Ishikawa (cell line): Measurements from ENCODE around the gene HTRA3.

ENCODE experiments used
- CEBPB ChIP-seq: IDR thresholded peaks from 2 replicates; pipeline ENCODE4 v1.6.1; 2012
- CREB1 ChIP-seq: IDR thresholded peaks from 2 replicates; pipeline ENCODE4 v1.6.1; 2012; ENCODE audit warnings: low read depth
- EGR1 ChIP-seq: IDR thresholded peaks from 2 replicates; pipeline ENCODE4 v1.6.1; 2012
- EP300 ChIP-seq: IDR thresholded peaks from 2 replicates; pipeline ENCODE4 v1.6.1; 2012; ENCODE audit warnings: borderline replicate concordance
- FOXM1 ChIP-seq: IDR thresholded peaks from 2 replicates; pipeline ENCODE4 v1.6.1; 2012; ENCODE audit warnings: low read depth, borderline replicate concordance
- NFIC ChIP-seq: IDR thresholded peaks from 2 replicates; pipeline ENCODE4 v1.6.1; 2012
- RAD21 ChIP-seq: IDR thresholded peaks from 2 replicates; pipeline ENCODE4 v1.6.1; 2012; ENCODE audit warnings: low read depth
- REST ChIP-seq: IDR thresholded peaks from 2 replicates; pipeline ENCODE4 v1.6.1; 2012; ENCODE audit warnings: low read depth, mild to moderate bottlenecking
- TAF1 ChIP-seq: IDR thresholded peaks from 2 replicates; pipeline ENCODE4 v1.6.1; 2012; ENCODE audit warnings: low read depth, mild to moderate bottlenecking
- TCF12 ChIP-seq: IDR thresholded peaks from 2 replicates; pipeline ENCODE4 v1.6.1; 2012; ENCODE audit warnings: low read depth
- TEAD4 ChIP-seq: IDR thresholded peaks from 2 replicates; pipeline ENCODE4 v1.6.1; 2012
- USF1 ChIP-seq: IDR thresholded peaks from 2 replicates; pipeline ENCODE4 v1.6.1; 2012
- YY1 ChIP-seq: IDR thresholded peaks from 2 replicates; pipeline ENCODE4 v1.6.1; 2012; ENCODE audit warnings: low read depth
- ZBTB7A ChIP-seq: IDR thresholded peaks from 2 replicates; pipeline ENCODE4 v1.6.1; 2012; ENCODE audit warnings: low read depth
- TF ChIP-seq, protein P1 (sequence below): IDR thresholded peaks from 2 replicates; pipeline ENCODE4 v1.6.1; 2012

HTRA3 gene

DNA sequence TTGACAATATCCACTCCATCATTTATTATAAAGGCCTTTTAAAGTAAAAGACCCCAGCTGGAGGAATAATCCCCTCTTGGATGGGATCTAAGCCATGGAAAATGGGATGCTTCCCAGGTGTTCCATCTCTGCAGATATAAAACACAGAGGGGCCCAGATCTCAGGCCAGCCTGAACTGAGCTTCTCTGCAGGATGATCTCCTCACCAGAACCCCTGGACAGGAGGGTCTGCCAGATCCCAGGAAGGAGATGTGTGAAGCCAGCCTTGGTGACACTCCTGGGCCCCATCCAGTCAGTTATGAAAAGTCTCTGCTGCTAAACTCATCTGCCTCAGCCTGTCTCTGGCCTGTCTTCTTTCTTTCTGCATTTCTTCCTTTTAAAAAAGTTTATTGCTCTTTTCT lies 56.7 kb downstream of the HTRA3 start:
- TF ChIP-seq RAD21, result no peak
- no peak for TF ChIP-seq EGR1
- no peak for TF ChIP-seq ZBTB7A
- no peak for TF ChIP-seq FOXM1
- TF ChIP-seq TAF1, result no peak
- TF ChIP-seq EP300, result no peak

DNA sequence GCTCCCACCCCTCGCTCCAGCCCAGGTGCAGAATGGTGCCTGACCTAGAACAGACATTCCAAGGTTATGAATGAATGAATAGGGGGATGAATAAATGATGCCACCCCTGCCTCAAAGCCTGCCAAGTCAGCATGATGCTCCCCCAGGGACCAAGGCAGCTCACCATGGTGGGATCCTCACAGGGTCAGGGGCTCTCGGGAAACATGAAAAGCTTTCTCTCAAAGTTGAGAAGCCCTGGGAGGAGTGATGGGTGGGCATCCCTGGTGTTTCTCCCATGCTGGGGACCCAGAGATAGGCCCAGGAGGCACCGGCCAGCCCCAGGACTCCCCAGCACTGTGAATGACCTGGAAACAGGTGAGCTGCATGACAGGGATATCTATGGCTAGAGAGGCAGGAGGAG lies 58.9 kb downstream of the HTRA3 start:
- TF ChIP-seq TAF1, result no peak
- no peak for TF ChIP-seq REST
- TF ChIP-seq FOXM1, result no peak
- TF ChIP-seq YY1, result no peak
- TF ChIP-seq NFIC, result no peak
- TF ChIP-seq ZBTB7A, result no peak
- TF ChIP-seq RAD21, result no peak
- no peak for TF ChIP-seq EP300

DNA sequence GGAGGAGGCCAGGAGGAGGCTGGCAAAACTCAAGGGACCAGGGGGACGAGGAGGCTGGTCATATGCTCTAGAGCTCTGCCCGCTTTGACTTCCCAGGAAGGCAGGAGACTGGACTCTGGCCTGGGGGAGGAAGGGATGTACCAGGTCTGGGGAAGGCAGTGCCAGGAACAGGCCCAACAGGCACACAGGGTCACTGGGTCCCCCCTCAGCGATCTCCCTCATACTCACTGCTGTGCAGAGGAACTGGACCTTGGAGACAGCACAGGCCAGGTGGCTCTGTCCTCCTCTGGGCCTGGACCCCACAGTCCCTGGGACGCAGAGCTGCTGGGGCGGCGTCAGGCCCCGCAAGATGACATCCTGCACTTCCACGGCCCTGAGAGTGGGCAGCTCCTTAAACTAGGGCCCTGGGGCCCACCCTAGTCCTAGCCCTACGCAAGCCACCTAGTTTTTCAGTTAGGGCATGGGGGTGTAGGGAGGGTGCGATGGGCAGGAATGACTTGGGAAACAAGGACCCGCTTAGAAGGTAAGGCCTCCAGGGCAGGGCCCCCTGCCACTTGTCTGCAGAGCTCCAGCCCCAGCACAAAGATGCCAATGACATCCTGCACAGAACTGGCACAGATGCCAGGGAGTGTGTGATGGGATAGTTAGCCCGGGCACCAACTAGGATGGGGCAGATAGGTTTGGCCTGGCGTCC lies 59.5 kb downstream of the HTRA3 start:
- no peak for TF ChIP-seq YY1
- TF ChIP-seq EP300, result no peak
- no peak for TF ChIP-seq EGR1
- no peak for TF ChIP-seq ZBTB7A
- TF ChIP-seq CREB1, result no peak
- TF ChIP-seq REST, result no peak
- TF ChIP-seq TCF12, result no peak
- no peak for TF ChIP-seq FOXM1
- TF ChIP-seq, protein P1, sequence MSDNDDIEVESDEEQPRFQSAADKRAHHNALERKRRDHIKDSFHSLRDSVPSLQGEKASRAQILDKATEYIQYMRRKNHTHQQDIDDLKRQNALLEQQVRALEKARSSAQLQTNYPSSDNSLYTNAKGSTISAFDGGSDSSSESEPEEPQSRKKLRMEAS, result no peak
- no peak for TF ChIP-seq USF1
- no peak for TF ChIP-seq TEAD4
- TF ChIP-seq NFIC, result no peak
- TF ChIP-seq CEBPB, result no peak
- TF ChIP-seq TAF1, result no peak
- no peak for TF ChIP-seq RAD21

DNA sequence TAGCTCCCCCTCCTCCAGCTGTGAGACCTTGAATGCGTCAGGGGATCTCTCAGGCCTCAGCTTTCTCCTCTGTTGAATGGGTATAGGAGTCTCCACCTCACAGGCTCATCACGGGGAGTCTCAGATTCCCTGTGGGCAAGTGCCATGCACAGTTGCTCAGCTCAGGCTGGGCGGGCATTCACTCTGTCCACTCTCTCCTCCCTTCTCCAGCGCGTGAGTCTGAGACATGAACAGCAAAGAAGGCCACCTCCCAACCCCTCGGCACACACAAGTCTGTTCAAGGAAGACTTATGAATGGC lies 60.0 kb downstream of the HTRA3 start:
- no peak for TF ChIP-seq FOXM1
- TF ChIP-seq TAF1, result no peak
- TF ChIP-seq NFIC, result no peak
- no peak for TF ChIP-seq TCF12
- no peak for TF ChIP-seq CREB1
- no peak for TF ChIP-seq EGR1
- no peak for TF ChIP-seq RAD21
- TF ChIP-seq YY1, result no peak
- no peak for TF ChIP-seq USF1
- no peak for TF ChIP-seq TEAD4
- TF ChIP-seq ZBTB7A, result no peak
- no peak for TF ChIP-seq REST
- TF ChIP-seq, protein P1, result no peak
- no peak for TF ChIP-seq EP300
- no peak for TF ChIP-seq CEBPB
